SHP77 (cell line): ENCODE data around the gene RGL4.
"Not testable (repeated sequence)": the region's sequence is repeated elsewhere in the genome, so short reads cannot be mapped to it uniquely, and the experiment has no call there.

Experiments
- DNase-seq, 2 experiments: peaks; one replicate each; lab custom pipeline; 2025; lab: John Stamatoyannopoulos, UW

Gene RGL4

DNA sequence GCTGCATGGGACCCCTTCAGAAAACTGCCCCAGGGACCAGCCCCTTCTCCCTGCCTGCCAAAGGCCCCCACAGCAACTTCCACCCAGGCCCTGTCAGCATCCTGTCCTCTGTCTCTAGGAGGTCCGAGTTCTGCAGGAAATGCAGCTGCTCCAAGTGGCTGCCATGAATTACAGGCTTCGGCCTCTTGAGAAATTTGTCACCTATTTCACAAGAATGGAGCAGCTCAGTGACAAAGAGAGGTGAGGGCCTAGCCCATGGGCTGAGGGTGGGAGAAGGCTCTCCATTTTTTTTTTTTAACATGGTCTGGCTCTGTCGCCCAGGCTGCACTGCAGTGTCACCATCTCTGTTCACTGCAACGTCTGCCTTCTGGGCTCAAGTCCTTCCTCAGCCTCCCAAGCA lies 7.3 kb downstream of the RGL4 start:
- DNase-seq: no peak

DNA sequence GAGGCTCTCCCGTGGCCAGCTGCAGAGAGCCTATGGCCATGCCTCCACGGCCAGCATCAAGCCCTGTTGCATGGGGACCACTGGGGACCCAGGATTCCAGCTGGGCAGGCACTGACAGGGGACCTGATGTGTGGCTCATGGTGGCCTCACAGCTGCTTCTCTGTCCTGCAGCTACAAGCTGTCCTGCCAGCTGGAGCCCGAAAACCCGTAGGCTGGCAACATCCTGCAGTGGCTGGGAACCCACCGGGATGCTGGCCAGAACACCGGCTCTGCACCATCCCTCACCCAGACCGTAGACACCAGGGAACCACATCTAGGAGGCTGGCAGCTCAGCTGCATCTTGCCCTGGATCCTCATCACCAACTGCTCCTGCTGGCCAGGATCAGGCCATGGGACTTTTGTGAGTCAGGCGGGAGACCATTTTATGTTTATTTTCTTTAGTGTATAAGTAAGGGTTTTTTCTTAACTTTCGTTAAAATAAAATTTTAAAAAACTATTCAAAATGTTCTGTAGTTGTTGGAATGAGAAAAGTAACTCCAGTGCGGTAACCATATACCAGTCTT lies 7.9 kb downstream of the RGL4 start:
- no peak for DNase-seq

DNA sequence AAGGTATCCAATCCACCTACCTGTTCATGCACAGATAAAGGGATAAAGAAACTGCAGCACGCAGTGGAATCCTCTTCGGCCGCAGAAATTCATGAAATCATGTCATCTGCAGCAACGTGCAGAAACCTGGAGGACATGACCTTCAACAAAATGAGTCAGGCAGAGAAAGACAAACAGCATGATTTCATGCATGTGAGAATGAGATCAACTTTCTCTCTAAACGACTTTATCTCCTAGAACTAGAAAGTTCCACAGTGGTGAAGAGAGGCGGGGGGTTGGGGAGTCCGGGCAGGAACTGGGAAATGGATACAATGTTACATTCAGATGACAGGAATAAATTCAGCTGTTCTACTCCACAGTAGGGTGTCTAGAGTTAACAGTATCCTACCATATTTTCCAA lies 9.9 kb downstream of the RGL4 start:
- DNase-seq: no peak

- DNase-seq: no peak
Measured at GRCh38 chr22:23704062-23704461, 13.2 kb downstream of the RGL4 start.

DNA sequence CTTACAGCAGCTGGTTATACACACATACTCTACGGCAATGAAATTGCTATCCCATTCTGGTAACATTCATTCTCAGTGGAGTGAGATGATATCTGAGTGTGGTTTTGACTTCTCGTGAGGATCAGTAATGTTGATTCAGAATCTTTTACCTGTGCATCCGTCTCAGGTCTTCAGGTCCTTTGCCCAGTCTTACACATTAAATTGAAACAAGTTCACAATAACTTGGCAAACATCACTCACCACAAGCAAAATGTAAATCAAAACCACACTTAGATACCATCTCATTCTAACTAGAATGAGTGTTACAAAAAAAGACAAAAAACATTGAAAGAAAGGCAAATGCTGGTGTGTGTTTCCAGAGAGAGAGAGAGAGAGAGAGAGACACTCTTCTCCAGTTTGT lies 14.0 kb downstream of the RGL4 start:
- no peak for DNase-seq

GRCh38 chr22:23705358-23705757 lies 14.5 kb downstream of the RGL4 start:
- DNase-seq: no peak

GRCh38 chr22:23708270-23708669 lies 17.5 kb downstream of the RGL4 start:
- no peak for DNase-seq

GRCh38 chr22:23709107-23709506 lies 18.3 kb downstream of the RGL4 start:
- no peak for DNase-seq

- DNase-seq: no peak
Measured at GRCh38 chr22:23712256-23712655, 21.4 kb downstream of the RGL4 start.

DNA sequence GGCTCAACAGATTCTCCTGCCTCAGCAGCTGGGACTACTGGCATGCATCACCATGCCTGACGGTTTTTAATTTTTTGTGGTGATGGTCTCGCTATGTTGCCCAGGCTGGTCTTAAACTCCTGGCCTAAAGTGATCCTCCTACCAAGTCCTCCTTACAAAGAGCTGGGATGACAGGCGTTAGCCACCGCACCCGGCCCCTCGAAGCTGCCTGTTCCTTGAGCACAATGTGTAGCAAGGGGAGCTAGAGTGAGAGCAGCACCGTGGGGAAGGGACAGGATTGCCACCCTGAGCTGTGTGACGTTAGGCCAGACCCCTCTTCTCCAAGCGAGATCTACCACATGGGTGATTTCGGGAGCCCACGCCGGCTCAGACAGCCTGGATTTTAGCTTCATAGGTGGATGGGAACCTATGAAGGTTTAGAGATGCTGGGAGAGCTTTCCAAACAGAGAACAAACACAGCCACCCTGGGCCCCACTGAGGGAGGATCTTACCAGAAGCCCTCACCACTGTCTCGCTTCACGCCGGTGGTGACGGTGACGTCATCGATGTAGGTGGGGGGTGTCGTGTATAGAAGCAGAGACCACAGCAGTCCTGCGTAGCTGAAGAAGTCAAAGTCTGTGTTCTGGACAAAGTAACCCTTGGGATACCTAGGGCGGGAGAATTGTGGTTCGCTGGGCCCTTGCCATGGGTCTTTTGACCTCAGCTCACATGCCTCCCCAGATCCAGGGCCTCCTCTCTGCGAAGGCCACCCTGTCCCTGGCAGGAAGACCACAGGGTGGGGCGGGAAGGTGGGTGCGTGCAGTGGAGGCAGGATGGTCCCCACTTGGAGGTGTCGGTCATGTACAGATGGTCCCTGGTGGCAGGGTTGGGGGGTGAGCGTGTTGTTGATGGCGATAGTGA lies 23.1 kb downstream of the RGL4 start:
- no peak for DNase-seq

DNA sequence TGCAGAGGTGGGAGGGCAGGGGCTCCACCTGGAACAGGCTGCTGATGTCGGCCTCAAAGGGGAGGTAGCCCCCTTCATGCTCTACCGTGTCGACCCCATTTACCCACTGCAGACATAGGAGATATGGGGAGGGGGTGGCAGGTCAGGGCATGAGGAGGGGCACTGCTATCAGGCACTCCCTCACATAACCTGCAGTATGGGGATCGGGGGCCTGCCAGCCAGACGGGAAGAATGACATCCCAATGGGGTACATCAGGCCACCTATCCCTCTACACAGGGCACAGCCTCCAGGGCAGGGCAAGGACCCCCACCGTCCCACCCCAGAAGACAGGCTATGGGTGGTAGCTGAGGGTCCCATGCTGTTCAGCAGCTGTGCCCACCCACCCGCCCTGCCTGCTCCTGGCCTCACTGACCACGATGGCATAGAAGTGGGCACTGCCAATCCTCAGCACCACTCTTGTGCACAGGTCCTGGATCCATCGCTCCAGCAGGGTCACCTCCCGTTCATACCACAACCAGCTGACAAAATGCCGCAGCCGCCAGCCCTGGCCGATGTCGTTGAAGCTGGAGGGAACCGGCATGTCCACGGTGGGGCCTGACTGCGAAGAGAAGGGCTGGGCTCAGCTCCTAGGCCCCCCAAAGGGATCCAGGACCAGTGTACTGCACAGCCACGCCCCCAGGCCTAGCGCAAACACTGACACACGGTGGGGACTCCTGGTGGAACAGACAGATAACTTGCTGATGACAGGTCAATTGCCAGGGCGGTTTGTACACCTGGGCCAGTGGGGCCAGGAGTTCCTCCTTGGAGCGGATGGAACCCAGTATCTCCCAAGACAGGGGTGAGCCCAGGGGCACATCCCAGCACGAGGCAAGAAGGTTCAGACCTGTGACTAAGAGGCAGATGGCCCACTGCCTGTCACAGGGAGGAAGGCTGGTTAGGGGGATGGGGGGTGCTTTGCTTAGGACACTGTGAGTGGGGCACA lies 24.1 kb downstream of the RGL4 start:
- DNase-seq: no peak

DNA sequence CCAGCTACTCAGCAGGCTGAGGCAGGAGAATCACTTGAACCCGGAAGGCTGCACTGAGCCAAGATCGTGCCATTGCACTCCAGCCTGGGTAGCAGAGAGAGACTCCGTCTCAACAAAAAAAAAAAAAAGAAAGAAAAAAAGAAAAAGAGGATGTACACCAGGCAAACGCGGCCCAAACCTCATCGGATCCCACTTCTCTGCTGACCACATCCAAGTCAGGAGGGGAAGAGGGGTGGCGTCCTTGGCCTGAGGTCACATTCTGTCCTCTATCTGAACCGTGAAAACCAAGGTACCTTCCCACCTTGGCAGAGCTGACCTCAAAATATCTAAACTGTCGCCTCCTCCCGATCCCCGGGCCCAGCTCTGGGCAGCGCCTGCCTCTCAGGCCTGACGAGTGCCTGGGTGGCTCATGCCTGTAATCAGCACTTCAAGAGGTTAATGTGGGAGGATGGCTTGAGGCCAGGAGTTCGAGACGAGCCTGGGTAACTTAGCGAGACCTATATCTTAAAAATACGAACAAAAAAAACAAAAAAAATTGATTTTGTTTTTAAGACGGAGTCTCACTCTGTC lies 25.1 kb downstream of the RGL4 start:
- no peak for DNase-seq

DNA sequence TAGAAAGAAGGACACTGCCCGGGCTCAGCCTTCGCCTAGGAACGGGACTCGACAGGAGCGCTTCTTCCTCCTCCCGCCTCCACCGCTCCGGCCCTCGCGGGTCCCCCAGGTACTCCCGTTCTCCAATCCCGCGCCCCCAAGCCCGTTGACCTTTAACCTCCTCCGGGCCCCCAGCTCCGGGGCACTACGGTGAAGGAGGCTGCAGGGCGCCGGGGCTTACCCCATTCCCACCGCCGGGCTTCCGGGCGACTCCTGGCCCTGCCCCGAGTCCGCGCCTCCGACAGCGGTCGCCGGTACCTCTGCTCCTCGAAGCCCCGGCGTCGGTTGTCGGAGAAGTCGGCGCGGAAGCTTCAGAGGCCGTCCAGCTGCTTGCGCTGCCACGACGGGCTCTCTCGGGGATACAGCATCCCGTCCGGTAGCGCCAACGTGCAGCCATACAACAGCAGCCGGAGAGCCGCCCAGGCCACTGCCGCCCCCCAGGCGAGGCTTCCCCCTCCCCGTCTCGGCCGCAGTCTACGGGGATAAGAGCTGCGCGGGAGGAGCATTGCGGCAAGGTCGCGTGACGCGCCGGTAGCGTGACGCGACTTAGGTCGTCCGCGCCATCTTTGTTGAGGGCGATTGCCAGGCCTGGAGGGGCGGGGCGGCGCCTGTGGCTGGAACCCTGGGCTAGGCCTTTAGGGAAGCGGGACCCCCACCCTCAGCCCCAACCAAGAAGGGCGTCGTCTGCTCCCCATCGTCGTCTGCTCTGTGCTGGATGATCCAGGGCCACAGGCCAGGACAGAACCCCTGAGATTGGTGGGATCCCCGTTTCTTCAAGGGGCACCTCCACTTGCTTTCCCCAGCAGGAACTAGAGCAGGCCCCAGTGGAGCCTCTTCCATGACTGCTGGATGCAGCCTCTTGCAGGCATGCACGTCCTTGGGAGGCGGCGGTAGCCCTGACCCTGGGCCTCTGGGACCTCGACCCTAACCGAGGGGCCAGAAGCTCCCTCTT lies 26.3 kb downstream of the RGL4 start:
- peak; percentile 79 to 85 for DNase-seq

DNA sequence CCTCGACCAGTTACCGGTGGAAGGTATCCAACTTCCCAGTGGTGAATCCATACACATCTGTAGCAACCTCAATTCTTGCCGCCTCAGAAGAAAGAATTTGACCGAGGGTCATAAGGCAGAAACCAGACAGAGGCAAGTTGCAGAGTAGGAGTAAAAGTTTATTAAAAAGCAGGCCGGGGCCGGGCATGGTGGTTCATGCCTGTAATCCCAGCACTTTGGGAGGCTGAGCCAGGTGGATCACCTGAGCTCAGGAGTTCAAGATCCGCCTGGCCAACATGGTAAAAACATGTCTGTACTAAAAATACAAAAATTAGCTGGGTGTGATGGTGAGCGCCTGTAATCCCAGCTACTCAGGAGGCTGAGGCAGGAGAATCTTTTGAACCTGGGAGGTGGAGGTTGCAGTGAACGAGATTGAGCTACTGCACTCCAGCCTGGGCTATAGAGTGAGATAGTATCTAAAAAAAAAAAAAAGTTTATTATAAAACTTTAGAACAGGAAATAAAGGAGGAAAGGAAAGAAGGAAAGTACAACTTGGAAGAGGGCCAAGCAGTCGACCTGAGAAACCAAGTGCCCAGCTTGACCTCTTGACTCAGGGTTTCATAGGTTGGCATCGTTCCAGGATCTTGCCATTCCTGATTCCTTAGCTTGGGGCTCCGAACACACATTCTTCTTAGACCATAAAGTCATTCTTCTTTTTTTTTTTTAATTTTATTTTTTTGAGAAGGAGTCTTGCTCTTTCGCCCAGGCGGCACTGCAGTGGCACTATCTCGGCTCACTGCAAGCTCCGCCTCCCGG lies 27.8 kb downstream of the RGL4 start:
- no peak for DNase-seq

GRCh38 chr22:23720855-23721254 lies 30.0 kb downstream of the RGL4 start:
- no peak for DNase-seq

GRCh38 chr22:23722160-23722559 lies 31.3 kb downstream of the RGL4 start:
- no peak for DNase-seq

DNA sequence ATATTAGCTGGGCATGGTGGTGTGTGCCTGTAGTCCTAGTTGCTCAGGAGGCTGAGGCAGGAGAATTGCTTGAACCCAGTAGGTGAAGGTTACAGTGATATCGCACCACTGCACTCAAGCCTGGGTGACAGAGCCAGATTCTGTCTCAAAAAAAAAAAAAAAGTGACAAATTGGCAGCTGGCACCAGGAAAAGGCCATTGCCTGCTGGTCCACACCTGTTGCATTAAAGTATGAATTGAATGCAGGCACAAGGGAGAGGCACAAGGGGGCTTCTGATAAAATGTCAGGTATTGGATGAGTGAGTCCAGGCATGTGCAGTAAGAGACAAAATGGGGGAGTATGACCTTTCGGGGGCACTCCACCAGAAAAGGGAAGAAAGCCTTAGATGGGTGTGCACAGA lies 31.9 kb downstream of the RGL4 start:
- no peak for DNase-seq

DNA sequence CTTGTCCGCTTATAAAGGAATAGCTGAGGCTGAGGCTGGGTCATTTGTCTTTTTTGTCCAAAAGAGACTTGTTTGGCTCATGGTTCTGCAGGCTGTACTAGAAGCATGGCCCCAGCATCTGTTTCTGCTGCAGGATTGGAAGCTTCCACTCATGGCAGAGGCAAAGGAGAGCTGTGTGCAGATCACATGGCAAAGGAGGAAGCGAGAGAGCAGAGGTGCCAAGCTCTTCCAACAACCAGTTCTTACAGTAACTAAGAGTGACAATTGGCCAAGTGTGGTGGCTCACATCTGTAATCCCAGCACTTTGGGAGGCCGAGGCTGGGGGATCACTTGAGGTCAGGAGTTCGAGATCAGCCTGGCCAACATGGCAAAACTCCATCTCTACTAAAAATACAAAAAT lies 37.3 kb downstream of the RGL4 start:
- DNase-seq: not testable (repeated sequence)

DNA sequence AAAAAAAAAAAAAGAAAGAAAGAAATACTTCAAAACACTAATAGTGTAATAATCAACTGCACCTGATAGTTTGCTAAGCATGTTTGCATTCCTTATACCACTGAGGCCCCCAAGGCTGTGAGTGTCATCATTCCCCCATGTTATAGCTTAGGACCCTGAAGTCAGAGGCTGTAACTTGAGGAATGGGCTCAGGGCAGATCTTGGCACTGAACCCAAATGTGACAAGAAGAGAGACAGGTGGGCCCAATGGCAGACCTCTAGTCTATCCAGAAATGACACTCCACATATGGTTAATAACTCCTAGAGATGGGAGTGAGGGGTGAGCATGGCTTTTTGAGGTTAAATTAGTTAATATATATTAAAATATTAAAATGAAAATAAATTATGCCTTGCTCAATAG lies 46.9 kb downstream of the RGL4 start:
- no peak for DNase-seq
